Fibroblast of lung (primary cell): ENCODE results near the gene GNG12. TPM values are rescaled to one million over a fixed set of nuclear protein-coding genes. Genes with fewer than 3 reads are reported as not detected.

Source experiments
- DNase-seq, 2 donors: peaks; one replicate each; pipeline versions ENCODE4 v3.0.0 to v3.0.0-alpha.2; 2010; ENCODE audit warnings: low read depth in 2 of 2
- H2AFZ ChIP-seq: 2 replicates; pipeline ENCODE4 v1.5.1; 2012; ENCODE audit warnings: low read length, control low read depth, inconsistent platforms
- H3K27ac ChIP-seq: 2 replicates; pipeline ENCODE4 v1.5.1; 2011; ENCODE audit warnings: low read length, control low read depth; ENCODE audit not compliant: insufficient read depth
- H3K27me3 ChIP-seq: 2 replicates; pipeline ENCODE4 v1.5.1; 2011; ENCODE audit warnings: mild to moderate bottlenecking, low read length; ENCODE audit not compliant: control insufficient read depth, insufficient read depth
- H3K36me3 ChIP-seq: 2 replicates; pipeline ENCODE4 v1.5.1; 2011; ENCODE audit warnings: low read length; ENCODE audit not compliant: control insufficient read depth, insufficient read depth
- H3K4me1 ChIP-seq: 2 replicates; pipeline ENCODE4 v1.5.1; 2011; ENCODE audit warnings: low read length; ENCODE audit not compliant: control insufficient read depth, insufficient read depth; ENCODE audit errors: extremely low read depth
- H3K4me2 ChIP-seq: 2 replicates; pipeline ENCODE4 v1.5.1; 2011; ENCODE audit warnings: low read length, control low read depth; ENCODE audit not compliant: insufficient read depth; ENCODE audit errors: extremely low read depth
- H3K4me3 ChIP-seq, 4 experiments: fragments of 200-600 bp in 1 of 4; sonication (generic) in 1 of 4; replicated peaks in 1 of 4; 2 replicates each; pipeline ENCODE4 v1.5.1; 2011 to 2016; ENCODE audit warnings: low read length in 4 of 4, low read depth in 3 of 4, mild to moderate bottlenecking in 3 of 4, control low read depth in 2 of 4, inconsistent platforms in 1 of 4, mixed read lengths in 1 of 4; ENCODE audit not compliant: insufficient read depth in 1 of 4; ENCODE audit errors: control extremely low read depth in 1 of 4
- H3K79me2 ChIP-seq: 2 replicates; pipeline ENCODE4 v1.5.1; 2012; ENCODE audit warnings: mild to moderate bottlenecking, low read length, inconsistent platforms; ENCODE audit not compliant: control insufficient read depth, insufficient read depth
- H3K9ac ChIP-seq: 2 replicates; pipeline ENCODE4 v1.5.1; 2011; ENCODE audit warnings: mild to moderate bottlenecking, low read length, control low read depth; ENCODE audit not compliant: insufficient read depth
- H3K9me3 ChIP-seq: 2 replicates; pipeline ENCODE4 v1.5.1; 2012; ENCODE audit warnings: low read depth, low read length; ENCODE audit not compliant: control insufficient read depth, insufficient read depth
- H4K20me1 ChIP-seq: 2 replicates; pipeline ENCODE4 v1.5.1; 2011; ENCODE audit warnings: low read length; ENCODE audit not compliant: control insufficient read depth, insufficient read depth; ENCODE audit errors: extremely low read depth
- CTCF ChIP-seq, 2 donors: IDR thresholded peaks in 1 of 2; conservative IDR thresholded peaks in 1 of 2; 1 replicate in 1 of 2; 2 replicates in 1 of 2; pipeline ENCODE4 v1.5.1; 2011 to 2012; ENCODE audit warnings: low read length in 2 of 2, control low read depth in 1 of 2, inconsistent platforms in 1 of 2, low read depth in 1 of 2, mild to moderate bottlenecking in 1 of 2
- EZH2 ChIP-seq: IDR thresholded peaks from 2 replicates; pipeline ENCODE4 v1.5.1; 2012; ENCODE audit warnings: low read length, control low read depth, mild to moderate bottlenecking; ENCODE audit errors: missing control alignments
- polyA plus RNA-seq, 2 donors: library from polyadenylated mRNA; depleted of rRNA in 1 of 2; stranded (reverse) in 1 of 2; unstranded in 1 of 2; fragments of >200 nt; gene quantifications; 2 replicates each; pipeline ENCODE4 v1.2.1, GENCODE V29; 2011 to 2012; ENCODE audit warnings: missing spikeins in 1 of 2
- total RNA-seq: library from RNA; depleted of rRNA; stranded (reverse); fragments of >200 nt; gene quantifications from 2 replicates; pipeline ENCODE4 v1.2.1, GENCODE V29; 2014

Gene GNG12
- total and polyA plus RNA-seq, 2 donors (not counting 1 experiment from before 2014, with no cell fraction given), result 127 to 241 TPM

- no peak overlapping the region for H2AFZ ChIP-seq
- H3K4me2 ChIP-seq, result peak overlapping the region; percentile 70
- no peak for DNase-seq
- H3K9ac ChIP-seq, result no peak overlapping the region
- H3K36me3 ChIP-seq, result no peaks in the 10 kb centered on the region
- peaks cover 77% of the 10 kb centered on the region for H3K79me2 ChIP-seq
- no peaks in the 10 kb centered on the region for H3K9me3 ChIP-seq
- TF ChIP-seq CTCF (conservative IDR thresholded peaks at IDR 0.05 in 1 of 2, IDR thresholded peaks at IDR 0.05 in 1 of 2; ENCODE audit: low read depth in 1 of 2, low read length in 2 of 2) (no peak), EZH2 (no peak)
- H4K20me1 ChIP-seq, result no peaks in the 10 kb centered on the region
- H3K4me1 ChIP-seq, result peaks cover 30% of the 10 kb centered on the region
- H3K27ac ChIP-seq, result peak overlapping the region; percentile 81
- H3K27me3 ChIP-seq, result no peaks in the 10 kb centered on the region
- H3K4me3 ChIP-seq, result no peak overlapping the region
Observed at GRCh38 chr1:67791261-67791660, 42.0 kb downstream of the GNG12 start.

- Histone ChIP-seq H3K36me3 (no peaks in the 10 kb centered on the region), H3K79me2 (peaks cover 74% of the 10 kb centered on the region), H3K9me3 (no peaks in the 10 kb centered on the region), H3K4me3 (no peak overlapping the region), H4K20me1 (no peaks in the 10 kb centered on the region), H3K4me1 (peaks cover 31% of the 10 kb centered on the region), H2AFZ (no peak overlapping the region), H3K9ac (no peak overlapping the region), H3K27ac (no peak overlapping the region), H3K4me2 (no peak overlapping the region), H3K27me3 (no peaks in the 10 kb centered on the region)
- TF ChIP-seq EZH2 (no peak), CTCF (conservative IDR thresholded peaks at IDR 0.05 in 1 of 2, IDR thresholded peaks at IDR 0.05 in 1 of 2; ENCODE audit: low read depth in 1 of 2, low read length in 2 of 2) (no peak)
- no peak for DNase-seq
Observed at GRCh38 chr1:67790201-67790692, 43.0 kb downstream of the GNG12 start.

GRCh38 chr1:67789551-67789950, 43.7 kb downstream of the GNG12 start:
- DNase-seq, result no peak
- no peak overlapping the region for H3K4me2 ChIP-seq
- no peaks in the 10 kb centered on the region for H3K9me3 ChIP-seq
- no peak overlapping the region for H3K27ac ChIP-seq
- H3K27me3 ChIP-seq, result no peaks in the 10 kb centered on the region
- no peak overlapping the region for H2AFZ ChIP-seq
- no peak overlapping the region for H3K9ac ChIP-seq
- H3K79me2 ChIP-seq, result peaks cover 73% of the 10 kb centered on the region
- H3K4me3 ChIP-seq, result no peak overlapping the region
- H3K4me1 ChIP-seq, result peaks cover 29% of the 10 kb centered on the region
- H3K36me3 ChIP-seq, result no peaks in the 10 kb centered on the region
- TF ChIP-seq CTCF (conservative IDR thresholded peaks at IDR 0.05 in 1 of 2, IDR thresholded peaks at IDR 0.05 in 1 of 2; ENCODE audit: low read depth in 1 of 2, low read length in 2 of 2), result no peak
- no peak for TF ChIP-seq EZH2
- no peaks in the 10 kb centered on the region for H4K20me1 ChIP-seq
